SJSA1 (cell line): Measurements from ENCODE around the gene SBNO2. TPM values are rescaled to one million over a fixed set of nuclear protein-coding genes. Genes with fewer than 3 reads are reported as not detected.

ENCODE experiments used
- DNase-seq, 2 experiments: peaks; one replicate each; pipeline ENCODE4 v3.0.0-alpha.2; 2015 to 2020; ENCODE audit warnings: low spot score in 2 of 2, low read depth in 1 of 2
- H3K27ac ChIP-seq: fragments of 250-450 bp; sonication (Bioruptor Pico); 2 replicates; pipeline ENCODE4 v1.5.1; 2020; ENCODE audit warnings: mild to moderate bottlenecking, moderate library complexity
- H3K27me3 ChIP-seq: fragments of 250-450 bp; sonication (Bioruptor Pico); replicated peaks from 2 replicates; pipeline ENCODE4 v1.5.1; 2020; ENCODE audit warnings: mild to moderate bottlenecking, moderate library complexity
- H3K36me3 ChIP-seq: fragments of 250-450 bp; sonication (Bioruptor Pico); 2 replicates; pipeline ENCODE4 v1.5.1; 2020; ENCODE audit warnings: mild to moderate bottlenecking
- H3K4me1 ChIP-seq: fragments of 250-450 bp; sonication (Bioruptor Pico); replicated peaks from 2 replicates; pipeline ENCODE4 v1.6.1; 2021; ENCODE audit warnings: mild to moderate bottlenecking
- H3K4me3 ChIP-seq: fragments of 250-450 bp; sonication (Bioruptor Pico); 2 replicates; pipeline ENCODE4 v1.5.1; 2020; ENCODE audit warnings: mild to moderate bottlenecking
- H3K9me3 ChIP-seq: fragments of 250-450 bp; sonication (Bioruptor Pico); replicated peaks from 2 replicates; pipeline ENCODE4 v1.5.1; 2020; ENCODE audit warnings: mild to moderate bottlenecking
- total RNA-seq: library from RNA; depleted of rRNA; stranded (reverse); fragments of >200 nt; shearing (Covaris generic); gene quantifications from 2 replicates; pipeline ENCODE4 v1.2.3, GENCODE V29; 2014

The SBNO2 gene
- total RNA-seq, 1 experiment from 2014 or later = 24.8 TPM

DNA sequence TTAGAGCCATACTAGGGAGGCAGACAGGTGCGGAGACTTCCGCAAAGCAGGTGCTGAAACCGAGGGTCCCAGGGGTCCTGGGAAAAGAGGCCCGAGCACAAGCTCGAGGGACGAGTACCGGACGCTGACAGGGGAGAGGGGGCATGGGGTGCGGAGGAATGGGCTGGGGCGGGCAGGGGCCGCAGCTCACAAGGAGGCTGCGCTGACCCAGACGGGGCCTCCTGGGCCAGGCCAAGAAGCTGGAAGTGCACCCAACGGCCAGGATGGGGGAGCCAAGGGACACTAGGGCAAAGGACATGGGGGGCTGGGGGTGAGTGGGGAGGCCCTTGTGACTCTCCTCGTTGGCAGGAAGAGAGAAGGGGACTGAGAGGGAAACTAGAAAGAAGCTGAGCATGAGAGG lies 80.7 kb downstream of the SBNO2 start:
- no peak overlapping the region for H3K4me3 ChIP-seq
- no peak overlapping the region for H3K27ac ChIP-seq

GRCh38 chr19:1091544-1092175 lies 82.4 kb downstream of the SBNO2 start:
- Histone ChIP-seq H3K9me3 (no peaks in the 10 kb centered on the region), H3K4me3 (no peak overlapping the region), H3K27ac (no peak overlapping the region), H3K27me3 (no peaks in the 10 kb centered on the region), H3K4me1 (peaks cover 13% of the 10 kb centered on the region), H3K36me3 (peaks cover 62% of the 10 kb centered on the region)
- no peak for DNase-seq

More for the DNA sequence above, 80.7 kb downstream of the SBNO2 start:
- no peak for DNase-seq
- Histone ChIP-seq H3K36me3 (peaks cover 52% of the 10 kb centered on the region), H3K27me3 (no peaks in the 10 kb centered on the region), H3K4me1 (peaks cover 13% of the 10 kb centered on the region), H3K9me3 (no peaks in the 10 kb centered on the region)

DNA sequence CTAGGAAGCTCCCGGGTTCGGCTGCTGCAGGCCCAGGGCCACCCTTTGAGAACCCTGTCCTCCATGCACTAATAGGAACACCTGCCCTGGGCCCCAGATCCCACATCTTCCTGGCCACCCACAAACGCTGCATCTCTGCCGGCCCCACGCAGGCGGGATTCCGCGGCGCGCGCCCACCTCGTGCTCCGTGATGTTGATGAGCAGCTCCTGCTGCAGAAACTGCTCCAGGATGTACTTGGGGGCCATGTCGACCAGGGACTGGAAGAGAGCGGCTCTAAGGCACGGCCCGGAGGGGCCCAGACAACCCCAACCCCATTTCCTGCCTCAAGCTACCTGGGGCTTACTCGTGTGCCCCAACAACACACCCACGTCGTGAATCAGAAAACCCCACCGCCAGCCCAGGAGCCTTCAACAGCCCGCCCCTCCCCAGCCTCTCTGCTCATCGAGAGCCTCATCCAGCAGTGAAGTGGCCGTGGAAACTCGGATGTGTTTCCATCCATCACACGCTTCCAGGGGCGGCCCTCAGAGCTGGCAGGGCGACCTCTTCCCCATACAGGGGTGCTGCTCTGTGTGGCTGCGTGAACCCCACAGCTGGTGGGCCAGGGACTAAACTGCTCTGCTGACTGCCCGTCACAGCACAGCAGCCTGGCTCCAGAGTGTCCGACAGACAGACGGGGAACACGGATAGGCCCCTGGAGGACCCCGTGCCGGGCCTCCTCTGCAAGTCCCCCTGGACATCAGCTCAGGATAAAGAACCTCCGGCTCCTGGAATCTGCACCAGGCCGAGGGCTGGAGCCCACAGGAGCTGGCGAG lies 83.1 kb downstream of the SBNO2 start:
- Histone ChIP-seq H3K9me3 (no peaks in the 10 kb centered on the region), H3K27ac (no peak overlapping the region), H3K4me3 (no peak overlapping the region), H3K27me3 (no peaks in the 10 kb centered on the region), H3K36me3 (peaks cover 62% of the 10 kb centered on the region), H3K4me1 (peaks cover 13% of the 10 kb centered on the region)
- DNase-seq = no peak

- peaks cover 8% of the 10 kb centered on the region for H3K4me1 ChIP-seq
- no peak overlapping the region for H3K27ac ChIP-seq
- no peak overlapping the region for H3K4me3 ChIP-seq
- peaks cover 60% of the 10 kb centered on the region for H3K36me3 ChIP-seq
- no peaks in the 10 kb centered on the region for H3K9me3 ChIP-seq
- no peaks in the 10 kb centered on the region for H3K27me3 ChIP-seq
- DNase-seq = no peak
Observed at GRCh38 chr19:1089891-1090290, 84.2 kb downstream of the SBNO2 start.

- Histone ChIP-seq H3K9me3 (no peaks in the 10 kb centered on the region), H3K4me3 (no peak overlapping the region), H3K36me3 (peaks cover 56% of the 10 kb centered on the region), H3K4me1 (peaks cover 7% of the 10 kb centered on the region), H3K27me3 (no peaks in the 10 kb centered on the region), H3K27ac (no peak overlapping the region)
- no peak for DNase-seq
Observed at GRCh38 chr19:1089126-1089771, 84.8 kb downstream of the SBNO2 start.

DNA sequence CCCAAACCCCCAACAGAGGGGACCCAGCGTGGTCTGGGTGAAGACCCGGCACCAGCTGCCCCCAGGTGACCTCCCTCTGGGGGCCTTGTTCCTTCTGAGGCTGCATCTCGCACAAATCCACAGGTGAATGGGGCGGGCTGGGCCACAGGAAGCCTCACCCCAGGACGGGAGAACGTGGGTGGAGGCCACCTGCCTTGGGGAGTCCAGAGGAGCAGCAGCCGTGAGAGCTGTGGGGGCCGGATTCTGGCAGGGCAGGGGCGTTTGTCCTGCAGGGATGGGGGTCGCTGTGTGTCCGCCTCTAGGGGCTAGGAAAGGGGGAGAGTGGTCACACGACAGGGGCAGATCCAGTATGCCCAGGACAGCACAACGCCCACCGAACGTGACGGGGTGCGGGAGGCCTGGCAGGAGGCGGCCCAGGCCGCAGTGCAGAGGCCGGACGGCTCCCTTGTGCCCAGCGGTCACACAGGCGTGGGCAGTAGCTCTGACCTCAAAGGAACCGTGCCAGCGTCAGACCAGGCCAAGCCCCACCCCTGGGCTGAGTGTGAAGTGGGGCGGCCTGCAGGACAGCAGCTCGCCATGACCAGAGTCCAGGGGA lies 85.6 kb downstream of the SBNO2 start:
- H3K4me3 ChIP-seq = no peak overlapping the region
- peaks cover 4% of the 10 kb centered on the region; the same call in 1 of the 2 replicates for H3K27me3 ChIP-seq
- H3K9me3 ChIP-seq = no peaks in the 10 kb centered on the region
- no peak overlapping the region for H3K27ac ChIP-seq
- H3K4me1 ChIP-seq = no peaks in the 10 kb centered on the region; the same call in 1 of the 2 replicates
- DNase-seq = no peak
- peaks cover 48% of the 10 kb centered on the region for H3K36me3 ChIP-seq

- Histone ChIP-seq H3K4me1 (no peaks in the 10 kb centered on the region), H3K36me3 (peaks cover 44% of the 10 kb centered on the region), H3K4me3 (no peak overlapping the region), H3K27ac (no peak overlapping the region), H3K27me3 (peaks cover 8% of the 10 kb centered on the region; the same call in 1 of the 2 replicates), H3K9me3 (no peaks in the 10 kb centered on the region)
- no peak for DNase-seq
Observed at GRCh38 chr19:1087813-1088415, 86.2 kb downstream of the SBNO2 start.

GRCh38 chr19:1086613-1087012 lies 87.5 kb downstream of the SBNO2 start:
- H3K27me3 ChIP-seq = peaks cover 15% of the 10 kb centered on the region; the same call in 1 of the 2 replicates
- H3K9me3 ChIP-seq = no peaks in the 10 kb centered on the region
- H3K4me1 ChIP-seq = peaks cover 5% of the 10 kb centered on the region; the same call in 1 of the 2 replicates
- no peak overlapping the region for H3K4me3 ChIP-seq
- no peak overlapping the region for H3K27ac ChIP-seq
- no peak for DNase-seq
- H3K36me3 ChIP-seq = peaks cover 36% of the 10 kb centered on the region

GRCh38 chr19:1085676-1086442 lies 88.2 kb downstream of the SBNO2 start:
- H3K9me3 ChIP-seq = 0 out of 2 replicates have a peak, but pooled peaks cover under 1% of the 10 kb centered on the region
- no peak for DNase-seq
- H3K4me3 ChIP-seq = no peak overlapping the region
- peaks cover 29% of the 10 kb centered on the region for H3K36me3 ChIP-seq
- no peak overlapping the region for H3K27ac ChIP-seq
- peaks cover 5% of the 10 kb centered on the region; the same call in 1 of the 2 replicates for H3K4me1 ChIP-seq
- peaks cover 15% of the 10 kb centered on the region; the same call in 1 of the 2 replicates for H3K27me3 ChIP-seq

DNA sequence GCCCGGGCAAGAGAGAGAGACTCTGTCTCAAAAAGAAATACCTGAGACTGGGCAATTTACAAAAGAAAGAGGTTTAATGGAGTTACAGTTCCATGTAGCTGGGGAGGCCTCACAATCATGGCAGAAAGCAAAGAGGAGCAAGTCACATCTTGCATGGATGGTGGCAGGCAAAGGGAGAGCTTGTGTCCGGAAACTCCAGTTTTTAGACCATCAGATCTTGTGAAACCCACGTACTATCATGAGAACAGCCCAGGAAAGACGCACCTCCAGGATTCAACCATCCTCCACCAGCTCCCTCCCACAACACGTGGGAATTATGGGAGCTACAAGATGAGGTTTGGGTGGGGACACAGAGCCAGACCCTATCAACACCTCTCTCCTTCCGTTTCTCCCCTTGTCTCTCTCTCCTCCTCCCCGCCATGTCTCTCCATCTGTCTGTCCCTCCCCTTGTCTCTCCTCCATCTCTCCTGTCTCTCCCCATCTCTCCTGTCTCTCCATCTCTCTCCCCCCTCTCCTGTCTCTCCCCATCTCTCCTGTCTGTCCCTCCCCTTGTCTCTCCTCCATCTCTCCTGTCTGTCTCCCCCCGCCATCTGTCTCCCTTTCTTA lies 88.9 kb downstream of the SBNO2 start:
- Histone ChIP-seq H3K36me3 (peaks cover 24% of the 10 kb centered on the region), H3K4me1 (peaks cover 5% of the 10 kb centered on the region; the same call in 1 of the 2 replicates), H3K27me3 (peaks cover 15% of the 10 kb centered on the region; the same call in 1 of the 2 replicates), H3K9me3 (0 out of 2 replicates have a peak, but pooled peaks cover 2% of the 10 kb centered on the region), H3K27ac (no peak overlapping the region), H3K4me3 (no peak overlapping the region)
- DNase-seq = no peak

GRCh38 chr19:1084024-1084868 lies 89.8 kb downstream of the SBNO2 start:
- Histone ChIP-seq H3K27ac (no peak overlapping the region), H3K4me1 (peaks cover 5% of the 10 kb centered on the region; the same call in 1 of the 2 replicates), H3K27me3 (peaks cover 15% of the 10 kb centered on the region; the same call in 1 of the 2 replicates), H3K36me3 (peaks cover 19% of the 10 kb centered on the region), H3K4me3 (no peak overlapping the region), H3K9me3 (0 out of 2 replicates have a peak, but pooled peaks cover 2% of the 10 kb centered on the region)
- DNase-seq = no peak
